Fibroblast of skin of scalp (primary cell): ENCODE results near the gene SMAD1.

Source experiments
- DNase-seq: peaks from one replicate; pipeline ENCODE4 v3.0.0-alpha.2; 2013

SMAD1 gene

DNA sequence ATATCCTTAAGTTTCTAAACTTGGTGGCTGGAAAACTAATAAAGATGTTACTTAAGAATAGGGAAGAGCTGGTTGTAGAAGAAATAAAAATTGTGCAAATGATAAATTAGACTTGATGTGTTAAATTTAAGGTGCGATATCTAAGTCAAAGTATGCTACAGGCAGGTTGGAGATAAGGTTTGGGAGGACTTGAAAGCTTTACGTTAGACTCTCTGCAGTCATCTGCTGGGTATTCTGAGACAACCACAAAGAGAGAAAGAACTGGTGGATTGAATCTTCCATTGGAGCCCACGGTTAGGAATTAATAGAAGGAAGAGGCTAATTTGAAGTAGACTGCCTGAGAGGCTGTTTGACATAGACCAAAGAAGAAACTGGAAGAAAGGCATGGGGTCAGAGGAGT, 7.9 kb downstream of the SMAD1 start:
- DNase-seq, result no peak

DNA sequence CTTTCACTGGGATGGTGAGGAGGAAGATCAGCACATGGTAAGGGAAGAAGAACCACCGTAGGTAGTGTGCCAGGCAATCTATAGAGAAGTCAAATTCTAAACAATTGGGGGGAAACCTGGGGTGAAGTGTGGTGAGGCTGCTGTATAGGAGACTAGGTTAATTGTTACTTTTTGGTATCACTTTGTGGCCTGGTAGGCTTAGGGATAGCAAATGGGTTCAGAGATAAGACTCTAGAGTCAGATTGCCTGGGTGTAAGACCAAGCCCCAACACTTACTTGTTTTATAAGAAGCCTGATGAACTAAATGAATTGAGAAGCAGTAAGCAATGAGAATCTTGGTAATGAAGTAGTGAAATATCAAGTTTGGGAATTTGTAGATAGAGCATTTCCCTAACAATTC, 8.7 kb downstream of the SMAD1 start:
- no peak for DNase-seq

DNA sequence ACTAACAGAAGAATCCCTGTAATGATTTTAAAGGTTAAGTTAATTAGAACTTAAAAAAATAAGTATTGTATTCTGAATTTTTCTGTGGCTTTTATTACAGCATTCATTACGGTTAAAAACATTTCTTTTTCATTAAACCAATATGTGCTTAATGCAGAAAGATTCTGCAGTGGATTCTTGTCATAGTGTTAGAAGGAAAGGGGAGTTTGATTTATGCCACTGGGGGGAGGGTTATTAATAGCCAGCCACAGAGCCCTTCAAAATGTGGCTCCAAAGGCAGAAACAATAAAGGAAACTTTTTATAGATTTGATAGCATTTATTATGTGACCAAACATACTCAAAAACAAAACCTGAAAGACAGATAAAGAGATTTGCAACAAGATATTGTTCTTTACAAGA, 9.1 kb downstream of the SMAD1 start:
- DNase-seq, result peak; percentile 39

DNA sequence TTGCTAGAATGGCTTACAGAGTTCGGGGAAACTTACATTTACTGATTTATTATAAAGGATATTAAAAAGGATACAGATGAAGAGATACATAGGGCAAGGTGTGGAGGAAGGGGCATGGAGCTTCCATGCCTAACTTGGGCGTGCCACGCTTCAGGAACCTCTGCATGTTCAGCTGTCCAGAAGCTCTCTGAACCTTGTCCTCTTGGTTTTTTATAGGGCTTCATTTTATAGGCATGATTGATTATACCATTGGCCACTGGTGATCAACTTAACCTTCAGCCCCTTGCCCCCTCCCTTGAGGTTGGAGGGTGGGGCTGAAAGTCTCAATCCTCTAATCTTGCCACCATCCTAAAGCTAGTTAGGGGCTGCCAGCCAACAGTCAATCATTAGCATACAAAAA, 10.7 kb downstream of the SMAD1 start:
- DNase-seq, result no peak

DNA sequence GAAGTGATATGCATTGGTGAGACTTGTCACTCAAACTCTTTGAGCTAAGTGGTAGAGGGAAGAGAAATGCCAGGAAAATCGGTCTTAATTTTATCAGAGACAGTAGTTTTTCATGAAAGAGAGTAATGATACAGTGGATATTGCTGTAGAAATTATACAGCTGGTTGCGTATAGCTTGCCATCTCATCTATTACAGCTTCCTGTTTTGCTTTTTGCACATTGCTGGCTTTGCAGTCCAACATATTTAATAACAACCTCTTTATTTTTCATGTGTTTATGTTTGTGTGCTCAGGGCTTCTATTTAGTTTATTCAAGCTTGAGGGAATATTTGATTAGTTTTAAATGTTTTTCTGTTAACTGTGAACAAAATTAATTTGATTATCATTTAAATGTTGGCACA, 11.5 kb downstream of the SMAD1 start:
- DNase-seq, result no peak

DNA sequence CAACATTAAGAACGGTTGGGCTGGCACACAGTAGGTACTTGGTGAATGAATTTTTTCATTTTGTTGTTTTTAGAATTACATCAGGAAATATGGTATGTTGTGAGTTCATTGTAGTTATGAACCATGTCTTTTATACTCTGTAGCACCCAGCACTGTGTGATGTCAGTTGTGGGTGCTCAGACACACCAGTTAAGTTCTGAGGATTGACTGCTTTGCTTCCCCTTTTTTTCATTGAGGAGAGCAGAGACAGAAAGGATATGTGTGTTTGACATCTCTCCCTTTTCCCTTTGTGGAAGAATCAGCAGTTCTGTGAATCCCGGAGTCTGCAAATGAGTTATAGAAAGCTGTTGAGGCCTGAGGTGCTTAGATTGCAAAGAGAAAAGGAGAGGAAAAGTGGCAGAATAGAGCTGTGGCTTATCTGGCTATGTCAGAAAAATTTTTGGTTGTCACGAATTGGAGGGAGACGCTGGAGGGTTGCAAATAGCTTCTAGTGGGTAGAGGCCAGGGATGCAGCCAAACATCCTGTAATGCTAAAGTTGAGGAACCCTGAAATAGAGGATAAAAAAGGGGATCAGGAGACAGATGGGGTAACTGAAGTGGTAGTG, 13.1 kb downstream of the SMAD1 start:
- DNase-seq, result no peak

DNA sequence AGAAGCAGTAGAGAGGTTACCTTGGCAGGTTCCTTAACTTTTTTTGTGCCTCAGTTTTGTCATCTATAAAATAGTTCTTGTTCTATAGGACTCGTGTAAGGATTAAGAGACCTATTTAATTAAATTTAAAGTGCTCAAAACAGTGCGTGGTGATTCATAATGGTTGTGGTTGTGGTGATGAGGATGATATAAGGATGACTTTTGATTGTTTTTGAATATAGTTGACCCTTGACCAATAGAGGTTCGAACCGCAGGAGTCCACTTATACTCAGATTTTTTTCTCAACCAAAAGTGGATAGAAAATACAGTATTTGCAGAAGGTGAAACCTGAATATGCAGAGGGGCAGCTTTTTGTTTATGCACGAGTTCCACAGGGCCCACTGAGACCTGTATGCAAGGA, 14.6 kb downstream of the SMAD1 start:
- DNase-seq, result no peak

DNA sequence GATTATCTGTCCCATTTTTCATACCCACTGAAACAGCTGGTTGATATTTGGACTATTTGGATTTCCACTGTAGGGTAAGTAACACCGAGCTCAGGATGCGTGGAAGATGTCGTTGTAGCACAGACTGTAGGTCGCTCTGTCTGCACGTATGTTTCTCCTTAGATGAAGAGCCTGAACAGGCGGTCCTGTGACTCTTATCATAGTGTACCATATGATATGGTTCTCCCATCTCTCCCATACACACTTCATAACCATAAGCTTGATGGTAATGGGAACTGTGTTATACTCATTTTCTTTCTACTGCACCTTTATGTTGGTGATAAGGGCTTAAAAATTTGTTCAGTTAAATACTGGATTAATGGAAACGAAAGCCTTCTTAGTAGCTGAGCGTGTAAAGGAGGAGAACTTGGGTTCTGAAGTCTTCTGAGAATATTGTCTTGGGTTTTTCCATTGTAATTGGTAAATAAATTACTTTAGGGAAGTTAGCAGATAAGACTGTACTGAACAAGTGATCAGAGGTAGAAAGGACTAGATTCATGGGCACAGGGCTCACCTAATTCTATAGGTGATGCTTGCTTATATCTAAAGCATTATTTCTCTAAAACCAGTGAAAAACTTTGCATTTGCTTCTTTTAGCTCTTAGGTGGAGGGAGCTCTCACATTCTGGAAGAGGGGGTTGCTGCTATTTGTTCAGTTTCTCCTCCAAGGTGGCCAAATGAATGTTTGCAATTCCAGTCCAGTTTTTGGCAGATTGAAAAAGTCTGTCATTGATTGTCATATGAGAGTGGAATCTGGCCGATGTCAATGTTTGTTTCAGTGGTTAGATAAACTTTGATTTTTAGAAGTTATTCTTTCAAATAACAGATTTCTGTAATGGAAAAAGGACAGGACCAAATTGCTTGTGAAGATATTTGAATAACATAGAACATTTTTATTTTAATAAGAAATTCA, 15.8 kb downstream of the SMAD1 start:
- no peak for DNase-seq

DNA sequence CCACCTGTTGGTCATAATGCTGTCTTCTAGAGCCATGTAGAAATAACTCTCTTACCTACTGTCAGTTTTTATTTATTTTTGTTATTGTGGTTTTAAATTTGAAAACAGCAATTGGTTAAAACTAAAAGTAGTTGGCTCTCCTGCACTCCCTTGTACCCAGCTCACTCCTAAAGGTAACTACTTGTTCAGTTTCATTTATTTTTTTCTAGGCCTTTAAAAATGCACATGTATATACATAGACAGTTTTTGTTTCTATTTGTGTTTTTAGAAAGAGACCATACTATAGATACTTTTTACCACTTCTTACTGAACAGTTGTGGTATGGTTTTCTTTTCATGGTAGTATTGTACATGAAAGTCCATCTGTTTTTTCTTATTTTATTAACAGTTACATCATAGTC, 16.8 kb downstream of the SMAD1 start:
- no peak for DNase-seq

DNA sequence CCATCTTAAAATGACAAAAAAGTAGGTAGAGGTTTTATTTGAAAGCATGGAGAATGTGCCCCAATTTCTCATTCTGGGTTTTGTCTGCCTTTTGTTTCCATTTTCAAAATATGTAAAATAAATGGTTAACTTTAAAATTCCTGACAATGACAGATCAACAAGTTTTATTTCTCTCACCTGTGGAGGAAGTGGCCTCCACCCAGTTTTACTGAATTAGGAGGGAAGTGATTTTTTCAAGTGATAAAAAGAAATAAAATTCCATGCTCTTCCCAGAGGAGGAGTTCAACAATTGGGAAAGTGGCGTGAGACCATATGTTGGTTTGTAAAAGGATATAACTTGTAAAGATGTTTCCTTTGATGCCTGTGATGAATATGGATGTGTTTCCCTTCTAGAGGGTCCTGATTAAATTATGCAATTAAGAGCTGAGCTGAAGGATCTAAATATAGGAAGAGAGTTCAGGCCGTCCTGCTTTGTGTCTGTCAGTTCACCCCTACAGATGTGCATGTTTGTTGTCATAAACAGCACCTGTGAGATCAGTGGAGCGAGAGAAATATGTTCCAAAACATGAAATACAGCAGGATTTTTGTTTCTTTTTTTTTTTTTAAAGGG, 19.5 kb downstream of the SMAD1 start:
- DNase-seq, result no peak

DNA sequence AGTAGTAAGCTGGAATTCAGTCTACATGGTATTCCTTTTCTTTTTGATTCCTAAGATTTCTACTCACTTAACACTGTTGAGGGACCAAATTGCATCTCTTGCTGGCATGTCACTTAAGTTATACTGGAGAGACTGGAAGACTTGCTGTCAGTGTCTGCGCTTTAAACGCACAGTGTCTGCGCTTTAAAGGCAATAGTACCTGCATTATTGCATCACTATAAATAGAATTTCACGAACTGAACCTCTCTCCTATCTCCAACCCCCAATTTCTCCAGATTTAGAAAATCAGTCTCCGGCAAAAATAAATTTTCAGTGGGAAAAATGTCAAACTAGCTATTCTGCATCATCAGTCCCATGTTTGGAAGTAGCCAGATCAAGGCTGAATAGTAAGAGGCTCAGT, 21.2 kb downstream of the SMAD1 start:
- no peak for DNase-seq

DNA sequence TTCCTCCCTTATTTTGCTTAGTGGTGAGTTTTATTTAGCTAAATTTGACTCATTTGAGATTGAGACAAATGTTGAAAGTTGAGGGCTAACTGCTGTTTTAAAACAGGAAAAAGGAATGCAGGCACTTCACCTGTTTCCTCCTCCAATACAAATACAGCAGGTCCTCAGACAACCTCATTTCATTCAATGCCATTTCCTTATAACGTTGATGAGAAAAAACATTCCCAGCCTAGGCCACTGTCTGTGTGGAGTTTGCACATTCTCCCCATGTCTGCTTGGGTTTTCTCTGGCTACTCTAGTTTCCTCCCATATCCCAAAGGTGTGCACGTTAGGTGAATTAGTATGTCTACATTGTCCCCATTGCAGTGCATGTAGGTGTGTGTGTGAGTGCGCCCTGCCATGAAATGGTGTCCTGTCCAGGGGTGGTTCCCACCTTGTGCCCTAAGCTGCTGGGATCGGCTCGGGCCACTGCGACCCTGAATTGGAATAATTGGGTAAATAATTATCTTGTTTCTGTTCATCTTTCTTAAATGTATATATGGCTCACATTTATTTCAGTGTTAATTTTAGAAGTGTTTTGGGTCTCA, 21.9 kb downstream of the SMAD1 start:
- DNase-seq, result no peak

DNA sequence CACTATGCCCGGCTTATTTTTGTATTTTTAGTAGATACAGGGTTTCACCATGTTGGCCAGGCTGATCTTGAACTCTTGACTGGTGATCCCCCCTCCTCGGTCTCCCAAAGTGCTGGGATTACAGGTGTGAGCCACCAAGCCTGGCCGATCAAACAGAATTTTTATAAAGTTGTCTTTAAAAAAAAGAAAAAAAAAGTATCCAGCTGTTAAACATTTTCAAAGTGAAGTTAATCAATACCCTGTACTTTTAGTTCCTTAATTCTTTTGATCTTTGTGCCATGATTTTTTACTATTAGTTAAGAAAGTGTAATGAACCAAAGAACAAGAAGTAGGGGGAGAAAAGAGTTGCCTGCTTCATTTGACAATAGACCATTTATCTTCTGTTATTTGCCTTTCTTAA, 24.3 kb downstream of the SMAD1 start:
- DNase-seq, result no peak

DNA sequence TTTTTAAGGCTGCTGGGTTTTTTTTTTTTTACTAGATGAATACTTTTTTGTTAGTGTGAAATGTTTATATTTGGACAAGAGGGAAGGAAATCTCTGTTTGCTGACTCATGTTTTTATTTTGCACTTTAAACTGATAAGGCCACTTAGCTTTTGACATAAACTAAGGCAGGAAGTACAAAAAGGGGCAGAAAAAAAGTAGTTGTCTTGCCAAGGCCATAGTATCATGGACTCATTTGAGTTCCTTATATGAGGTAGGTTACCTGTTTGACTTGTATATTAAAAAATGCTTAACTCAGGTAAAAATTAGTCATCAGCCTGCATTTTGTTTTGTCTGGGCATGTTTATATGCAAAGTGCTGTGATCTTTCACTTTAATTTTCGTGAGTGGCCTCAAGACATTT, 26.0 kb downstream of the SMAD1 start:
- no peak for DNase-seq

DNA sequence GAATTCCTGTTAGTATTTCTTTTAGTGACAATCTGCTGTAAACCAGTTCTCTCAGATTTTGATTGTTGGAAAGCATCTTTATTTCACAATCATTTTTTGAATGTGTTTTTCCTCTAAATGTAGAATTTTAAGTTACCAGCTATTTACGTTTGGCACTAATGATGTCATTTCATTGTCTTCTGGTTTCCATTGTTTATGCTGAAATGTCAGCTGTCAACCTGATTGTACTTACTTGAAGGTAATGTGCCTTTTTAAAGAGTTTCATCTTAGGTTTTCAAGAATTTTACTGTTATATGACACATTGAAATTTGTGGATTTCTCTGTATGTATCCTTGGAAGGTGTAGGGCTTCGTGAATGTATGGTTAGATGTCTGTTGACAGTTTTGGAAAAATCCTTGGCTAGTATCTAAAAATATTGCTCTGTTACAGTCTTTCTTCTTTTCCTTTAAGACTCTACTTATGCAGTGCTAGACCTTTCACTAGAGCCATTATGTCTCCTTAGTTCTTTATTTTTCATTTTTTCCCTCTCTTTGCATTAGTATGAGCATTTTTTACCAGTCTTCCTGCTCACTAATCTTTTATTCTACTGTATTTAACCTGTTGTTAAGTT, 30.4 kb downstream of the SMAD1 start:
- DNase-seq, result peak; percentile 34

DNA sequence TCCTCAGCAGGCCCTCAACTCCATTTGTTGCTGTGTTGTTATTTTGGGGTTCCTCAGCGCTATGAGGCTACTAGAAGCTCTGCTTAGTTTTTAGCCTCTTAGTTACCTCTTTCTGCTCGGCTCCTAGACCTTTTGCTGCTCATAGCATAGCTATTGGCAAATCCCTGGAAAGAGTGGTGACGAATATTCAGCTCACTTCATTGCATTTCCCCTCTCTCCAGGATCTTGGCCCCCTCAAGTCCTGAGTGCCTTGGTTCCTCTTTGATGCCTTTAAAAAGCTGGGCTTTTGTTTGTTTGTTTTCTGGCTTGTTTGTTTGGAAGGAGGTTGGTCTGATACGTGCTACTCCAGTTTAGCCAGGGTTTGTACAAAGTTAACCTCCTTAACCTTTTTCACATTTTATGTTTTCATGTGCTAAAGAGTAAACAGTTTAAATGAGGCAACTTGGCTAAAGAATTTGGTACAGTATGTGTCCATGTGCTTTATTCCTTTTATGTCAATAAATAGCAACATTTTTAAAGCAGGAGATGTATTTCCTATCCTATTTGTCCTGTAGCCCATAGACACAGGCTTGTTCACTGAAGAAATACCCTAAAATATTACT, 31.5 kb downstream of the SMAD1 start:
- DNase-seq, result no peak

DNA sequence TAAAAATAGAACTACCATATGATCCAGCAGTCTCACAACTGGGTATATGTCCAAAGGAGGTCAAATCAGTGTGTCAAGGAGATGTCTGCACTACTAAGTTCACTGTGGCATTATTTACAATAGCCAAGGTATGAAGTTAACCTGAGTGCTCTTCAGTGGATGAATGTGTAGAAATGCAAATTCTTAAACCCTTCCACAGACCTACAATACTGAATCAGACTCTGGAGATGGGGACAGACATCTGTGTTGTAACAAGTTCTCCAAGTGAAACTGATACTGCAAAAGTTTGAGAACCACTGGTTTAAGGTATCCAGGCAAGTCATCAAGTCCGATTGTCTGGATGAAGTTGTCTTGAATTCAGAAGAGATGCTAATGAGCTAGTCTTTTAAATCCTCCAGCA, 38.5 kb downstream of the SMAD1 start:
- DNase-seq, result no peak

DNA sequence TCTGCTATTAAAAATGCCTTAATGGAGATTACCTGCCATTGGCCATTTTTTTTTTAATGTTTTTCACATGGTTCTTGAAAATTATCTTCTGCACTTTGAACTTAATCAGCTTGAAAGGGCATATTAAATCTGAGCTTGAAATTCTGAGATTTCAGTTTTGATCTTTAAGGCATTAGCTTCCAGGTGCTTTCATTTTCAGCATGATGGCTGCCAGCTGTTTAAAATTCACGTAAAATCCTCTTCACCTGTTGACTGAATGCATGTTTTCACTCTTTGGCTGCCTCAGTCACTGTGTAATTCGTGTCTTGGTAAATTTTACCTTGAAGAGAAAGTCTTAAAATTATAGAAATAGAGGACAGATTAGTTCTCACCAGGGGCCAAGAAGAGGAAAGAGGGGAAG, 39.6 kb downstream of the SMAD1 start:
- DNase-seq, result no peak

DNA sequence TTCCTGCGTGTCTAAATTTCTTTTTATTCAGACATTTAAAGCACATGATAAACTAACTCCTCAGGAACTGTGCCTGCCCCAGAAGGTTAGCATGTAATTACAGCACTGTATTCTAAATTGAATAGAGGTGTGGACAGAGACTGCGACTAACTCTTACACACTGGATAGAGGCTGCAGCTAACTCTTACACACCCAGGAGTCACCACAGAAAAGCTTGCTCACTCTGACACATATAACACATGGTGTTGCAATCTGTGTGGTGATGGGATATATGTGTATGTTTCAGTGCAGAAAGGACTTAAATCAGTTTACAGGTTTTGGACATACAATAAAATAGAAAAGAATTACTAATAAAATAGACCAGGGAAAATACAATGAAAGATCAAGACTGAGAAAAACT, 41.5 kb downstream of the SMAD1 start:
- no peak for DNase-seq

DNA sequence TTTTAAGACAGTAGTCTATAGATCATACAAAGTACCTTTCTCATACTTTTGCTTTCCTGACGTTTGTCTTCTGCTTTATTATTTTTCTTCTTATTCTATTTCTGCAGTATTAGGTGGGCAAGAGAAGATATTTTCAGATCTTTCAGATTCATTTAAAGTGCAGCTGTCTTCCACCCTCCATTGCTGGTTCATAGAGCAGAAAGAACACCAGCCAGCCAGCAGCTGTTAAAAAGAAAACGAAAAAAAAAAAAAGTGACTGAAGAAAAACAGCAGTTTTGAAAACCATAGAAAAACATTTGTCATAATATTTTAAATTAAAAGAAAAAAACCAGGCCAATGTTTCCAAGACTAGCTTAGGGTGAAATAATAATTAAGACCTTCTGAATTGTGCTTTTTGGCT, 42.9 kb downstream of the SMAD1 start:
- no peak for DNase-seq

DNA sequence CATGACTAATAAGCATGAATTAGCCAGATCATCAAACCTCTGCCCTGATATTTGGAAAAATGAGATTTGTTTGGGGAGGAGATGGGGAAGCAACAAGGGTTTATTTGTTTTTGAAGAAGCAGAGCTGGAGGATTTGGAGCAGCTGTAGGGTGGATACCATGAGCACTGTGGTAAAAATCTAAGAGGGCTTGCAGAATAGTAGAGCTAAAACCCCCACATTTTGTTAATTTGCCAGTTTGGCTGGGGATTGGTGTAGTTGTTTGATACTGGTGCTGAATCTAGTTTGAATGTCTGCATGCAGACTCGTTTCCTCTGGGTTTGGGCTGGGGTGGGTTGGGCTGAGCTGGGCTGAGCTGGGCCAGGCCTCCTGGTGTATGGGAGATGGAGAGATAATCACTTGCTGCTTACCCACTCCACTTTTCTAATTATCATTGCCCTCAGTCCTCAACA, 43.7 kb downstream of the SMAD1 start:
- no peak for DNase-seq

DNA sequence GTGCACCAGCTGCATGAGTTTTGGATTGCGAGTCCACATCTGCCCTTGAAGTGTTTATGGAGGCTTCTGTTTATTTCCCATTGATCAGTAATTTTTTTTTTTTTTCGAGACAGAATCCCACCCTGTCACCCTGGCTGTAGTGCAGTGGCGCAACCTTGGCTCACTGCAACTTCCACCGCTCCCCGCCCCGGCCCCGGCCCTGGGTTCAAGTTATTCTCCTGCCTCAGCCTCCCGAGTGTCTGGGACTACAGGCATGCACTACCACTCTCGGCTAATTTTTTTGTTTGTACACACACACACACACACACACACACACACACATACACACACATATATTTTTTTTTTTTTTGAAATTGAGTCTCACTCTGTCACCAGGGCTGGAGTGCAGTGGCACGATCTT, 46.1 kb downstream of the SMAD1 start:
- DNase-seq, result no peak

DNA sequence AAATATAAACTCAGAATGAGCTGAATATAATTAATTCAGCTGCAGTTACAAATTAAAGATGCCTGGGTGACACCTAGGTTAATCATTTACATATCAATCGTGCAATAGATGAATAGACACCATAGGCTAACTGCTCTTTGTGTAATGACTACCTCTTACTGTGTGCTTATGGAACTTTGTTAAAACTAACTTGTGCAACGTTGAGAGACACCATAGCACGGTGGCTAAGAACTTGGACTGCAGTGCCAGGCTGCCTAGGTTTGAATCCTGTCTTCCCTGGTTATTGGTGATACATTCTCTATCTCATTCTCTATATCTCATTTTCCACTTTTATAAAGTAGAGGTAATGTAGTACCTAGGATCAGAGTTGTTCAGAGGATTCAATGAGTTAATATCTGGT, 46.9 kb downstream of the SMAD1 start:
- no peak for DNase-seq
